Measurements from ENCODE around the gene ABCC5. TPM values are rescaled to one million over a fixed set of nuclear protein-coding genes. Genes with fewer than 3 reads are reported as not detected.

The ABCC5 gene
- total and polyA plus RNA-seq, 2 of the 8 experiments (the other 6 are each of a cell fraction or from before 2014, with no cell fraction given) = 25.3 to 40.8 TPM

GRCh38 chr3:183907176-183907575, 110.5 kb downstream of the ABCC5 start:
- Histone ChIP-seq H3K9me3 (ENCODE audit: insufficient read depth in 2 of 2, low read depth in 1 of 2, low read length in 1 of 2) (no peaks in the 10 kb centered on the region), H4K20me1 (replicated peaks in 1 of 2; ENCODE audit: control insufficient read depth in 1 of 2, insufficient read depth in 2 of 2, low read length in 2 of 2) (peaks cover 0 to 2% of the 10 kb centered on the region in 2 experiments), H3K4me2 (ENCODE audit: insufficient read depth in 1 of 2, low read depth in 2 of 2, low read length in 2 of 2) (no peak overlapping the region; a peak in 1 of 4 replicates), H3K36me3 (ENCODE audit: control insufficient read depth in 2 of 4, insufficient read depth in 4 of 4, low read length in 3 of 4) (no peaks in the 10 kb centered on the region), H3K4ac (replicated peaks; ENCODE audit: insufficient read length, low read depth, low read length) (no peak overlapping the region), H3K18ac (ENCODE audit: extremely low read depth, low read length) (no peak overlapping the region; the same call in 1 of the 2 replicates), H3K27ac (ENCODE audit: low read depth, low read length) (no peak overlapping the region), H4K91ac (replicated peaks; ENCODE audit: insufficient read length, low read length) (no peak overlapping the region), H2BK20ac (ENCODE audit: low read length) (no peak overlapping the region), H3K4me3 (ENCODE audit: extremely low read depth in 1 of 4, insufficient read depth in 2 of 4, low read depth in 3 of 4, low read length in 4 of 4) (no peak overlapping the region), H3K23me2 (ENCODE audit: low read depth, low read length) (no peaks in the 10 kb centered on the region), H2BK5ac (ENCODE audit: low read depth, low read length) (no peak overlapping the region), H3K14ac (ENCODE audit: insufficient read length) (no peak overlapping the region), H2AFZ (ENCODE audit: low read length) (no peak overlapping the region), H3K9ac (replicated peaks in 1 of 4; ENCODE audit: extremely low read depth in 1 of 4, low read depth in 3 of 4, low read length in 3 of 4) (no peak overlapping the region), H2AK5ac (ENCODE audit: low read depth, low read length) (no peak overlapping the region), H4K5ac (ENCODE audit: insufficient read length, low read depth, low read length) (no peak overlapping the region), H3K4me1 (replicated peaks in 1 of 4; ENCODE audit: control insufficient read depth in 3 of 4, insufficient read depth in 4 of 4, low read length in 3 of 4) (peaks cover 0 to 3% (median under 1%) of the 10 kb centered on the region in 4 experiments; a peak in 3 of 7 replicates), H3K56ac (replicated peaks; ENCODE audit: insufficient read length, low read depth, low read length) (no peak overlapping the region), H3K23ac (ENCODE audit: insufficient read length) (no peak overlapping the region), H3K79me2 (ENCODE audit: control insufficient read depth in 1 of 2, insufficient read depth in 2 of 2, low read length in 2 of 2) (no peaks in the 10 kb centered on the region), H3K27me3 (replicated peaks in 1 of 4; ENCODE audit: control insufficient read depth in 3 of 4, extremely low read depth in 1 of 4, insufficient read depth in 3 of 4, low read length in 3 of 4) (no peaks in the 10 kb centered on the region), H2BK15ac (ENCODE audit: low read length) (no peak overlapping the region), H3K79me1 (ENCODE audit: low read depth, low read length) (no peaks in the 10 kb centered on the region), H2BK12ac (ENCODE audit: low read depth, low read length) (no peak overlapping the region), H2BK120ac (replicated peaks; ENCODE audit: low read depth, low read length) (no peak overlapping the region), H4K8ac (ENCODE audit: extremely low read depth, insufficient read depth, low read length) (no peak overlapping the region)
- 78% methylated on average over 6 of the region's 6 CpGs; no CpG with 5 or more reads in 1 of the 2 experiments for WGBS, 2 experiments (ENCODE audit: extremely low coverage in 1 of 2, insufficient coverage in 1 of 2, insufficient read length in 1 of 2, insufficient replicate concordance in 2 of 2, low coverage in 1 of 2, low lambda C conversion rate in 2 of 2, missing lambda C conversion rate in 1 of 2)
- TF ChIP-seq E2F6 (IDR thresholded peaks at IDR 0.05) (no peak), TAF7 (optimal IDR thresholded peaks at IDR 0.05; ENCODE audit: borderline replicate concordance, low read depth, low read length) (no peak), RNF2 (IDR thresholded peaks at IDR 0.05; ENCODE audit: borderline replicate concordance, low read depth, low read length, missing control alignments, poor library complexity, severe bottlenecking) (no peak), TEAD4 (IDR thresholded peaks at IDR 0.05; ENCODE audit: low read depth, low read length) (peak; percentile 41; the same call in 1 of the 2 replicates), SUZ12 (IDR thresholded peaks at IDR 0.05; ENCODE audit: low read length) (no peak), RFX5 (IDR thresholded peaks at IDR 0.05; ENCODE audit: borderline replicate concordance, low read depth, low read length) (no peak)
- FAIRE-seq (peak; percentile 7), DNase-seq (ENCODE audit: low read depth in 1 of 2, low spot score in 2 of 2) (no peak)
- POLR2A ChIA-PET (ENCODE audit: partially characterized antibody) = no interaction called here
- CTCF ChIA-PET (ENCODE audit: partially characterized antibody) = interaction anchor here (1.0 to 5.3 kb wide), 5 partner anchors 9 to 484 kb away, joined by 3 to 53 read pairs (median 7); no protein-coding TSS in a partner anchor

Data from H1 (cell line).